IMR-90 (cell line): ENCODE data around the gene TJP3. TPM values are rescaled to one million over a fixed set of nuclear protein-coding genes. Genes with fewer than 3 reads are reported as not detected.

Source experiments
- ATAC-seq: fragments of 200-7000 bp; cut with Tn5 transposase; 2 replicates; pipeline ENCODE4 v1.9.1; 2020; ENCODE audit warnings: low read depth, mild to moderate bottlenecking, moderate library complexity
- BruUV-seq: library from RNA; stranded (reverse); fragments of 400-500 nt; replicated peaks from 2 replicates; lab custom pipeline; 2021; lab: Mats Ljungman, UMichigan
- CTCF ChIA-PET: fragments of 300-600 bp; formaldehyde crosslinking; extraction: SDS; loops from one replicate; lab custom pipeline; 2021; ENCODE audit warnings: antibody characterized with exemption; lab: Yijun Ruan, JAX
- POLR2A ChIA-PET: fragments of 300-600 bp; sonication (Branson Sonifier 250); formaldehyde crosslinking; loops from one replicate; lab custom pipeline; 2022; ENCODE audit warnings: antibody characterized with exemption; ENCODE audit not compliant: unreplicated experiment; lab: Charles Lee
- DNase-seq: peaks from one replicate; pipeline ENCODE4 v3.0.0; 2013
- H2AFZ ChIP-seq: replicated peaks from 2 replicates; pipeline ENCODE3; 2013; ENCODE audit warnings: low read length, mild to moderate bottlenecking; ENCODE audit not compliant: poor library complexity
- H2AK5ac ChIP-seq: 2 replicates; pipeline ENCODE4 v1.6.1; 2013; ENCODE audit warnings: low read depth, low read length, inconsistent platforms
- H2AK9ac ChIP-seq: replicated peaks from 2 replicates; pipeline ENCODE3; 2013; ENCODE audit warnings: mild to moderate bottlenecking, low read depth, low read length, moderate library complexity; ENCODE audit not compliant: poor library complexity
- H2BK120ac ChIP-seq: 2 replicates; pipeline ENCODE4 v1.6.1; 2013; ENCODE audit warnings: low read depth, low read length, inconsistent platforms
- H2BK15ac ChIP-seq: 3 replicates; pipeline ENCODE4 v1.6.1; 2013; ENCODE audit warnings: low read depth, low read length, inconsistent platforms
- H2BK20ac ChIP-seq: 2 replicates; pipeline ENCODE4 v1.6.1; 2013; ENCODE audit warnings: low read depth, mild to moderate bottlenecking, inconsistent platforms, low read length, moderate library complexity
- H2BK5ac ChIP-seq: 2 replicates; pipeline ENCODE4 v1.6.1; 2013; ENCODE audit warnings: mild to moderate bottlenecking, low read depth, low read length, inconsistent platforms; ENCODE audit not compliant: poor library complexity, severe bottlenecking
- H3K14ac ChIP-seq: replicated peaks from 2 replicates; pipeline ENCODE4 v1.6.1; 2013; ENCODE audit warnings: low read depth, low read length, inconsistent platforms
- H3K18ac ChIP-seq: 2 replicates; pipeline ENCODE4 v1.6.1; 2013; ENCODE audit warnings: low read depth, low read length, control low read depth
- H3K23ac ChIP-seq: 2 replicates; pipeline ENCODE4 v1.6.1; 2013; ENCODE audit warnings: low read depth, low read length, inconsistent platforms
- H3K27ac ChIP-seq: 2 replicates; pipeline ENCODE4 v1.5.1; 2013; ENCODE audit warnings: mild to moderate bottlenecking, control low read depth, low read length; ENCODE audit not compliant: insufficient read depth
- H3K27me3 ChIP-seq: 2 replicates; pipeline ENCODE4 v1.6.1; 2013; ENCODE audit warnings: low read length; ENCODE audit not compliant: control insufficient read depth, insufficient read depth
- H3K36me3 ChIP-seq: 2 replicates; pipeline ENCODE4 v1.6.1; 2013; ENCODE audit warnings: low read length, mixed read lengths; ENCODE audit not compliant: control insufficient read depth, insufficient read depth
- H3K4ac ChIP-seq: 2 replicates; pipeline ENCODE4 v1.6.1; 2013; ENCODE audit warnings: low read depth, low read length, inconsistent platforms
- H3K4me1 ChIP-seq: 2 replicates; pipeline ENCODE4 v1.6.1; 2013; ENCODE audit warnings: low read length, mixed read lengths; ENCODE audit not compliant: control insufficient read depth, insufficient read depth
- H3K4me2 ChIP-seq: 2 replicates; pipeline ENCODE4 v1.6.1; 2013; ENCODE audit warnings: low read depth, mild to moderate bottlenecking, control low read depth, low read length, moderate library complexity
- H3K4me3 ChIP-seq: 2 replicates; pipeline ENCODE4 v1.5.1; 2013; ENCODE audit warnings: low read depth, mild to moderate bottlenecking, control low read depth, low read length, moderate library complexity; ENCODE audit not compliant: insufficient read depth
- H3K56ac ChIP-seq: 2 replicates; pipeline ENCODE4 v1.6.1; 2013; ENCODE audit warnings: low read length, inconsistent platforms; ENCODE audit not compliant: insufficient read depth; ENCODE audit errors: extremely low read depth
- H3K79me1 ChIP-seq, 2 experiments: 2 replicates each; pipeline ENCODE4 v1.6.1; 2013; ENCODE audit warnings: low read length in 2 of 2, inconsistent platforms in 1 of 2, low read depth in 1 of 2
- H3K9ac ChIP-seq: 2 replicates; pipeline ENCODE4 v1.6.1; 2013; ENCODE audit warnings: low read depth, low read length, control low read depth
- H3K9me1 ChIP-seq: 2 replicates; pipeline ENCODE4 v1.6.1; 2013; ENCODE audit warnings: low read length, inconsistent platforms; ENCODE audit not compliant: insufficient read depth
- H3K9me3 ChIP-seq: 2 replicates; pipeline ENCODE4 v1.6.1; 2013; ENCODE audit warnings: low read length; ENCODE audit not compliant: control insufficient read depth, insufficient read depth
- H4K20me1 ChIP-seq: 2 replicates; pipeline ENCODE4 v1.6.1; 2013; ENCODE audit warnings: low read length, inconsistent platforms; ENCODE audit not compliant: insufficient read depth
- H4K5ac ChIP-seq: 2 replicates; pipeline ENCODE4 v1.6.1; 2013; ENCODE audit warnings: mild to moderate bottlenecking, low read depth, low read length, control low read depth
- H4K8ac ChIP-seq, 2 experiments: 2 replicates each; pipeline ENCODE4 v1.6.1; 2013; ENCODE audit warnings: low read depth in 2 of 2, low read length in 2 of 2, control low read depth in 1 of 2, inconsistent platforms in 1 of 2
- H4K91ac ChIP-seq: 2 replicates; pipeline ENCODE4 v1.6.1; 2013; ENCODE audit warnings: low read depth, low read length, inconsistent platforms; ENCODE audit not compliant: insufficient read depth
- BHLHE40 ChIP-seq: fragments of 150-350 bp; IDR thresholded peaks from 2 replicates; pipeline ENCODE4 v1.6.1; 2016; ENCODE audit warnings: mild to moderate bottlenecking, low read depth, low read length
- CEBPB ChIP-seq: IDR thresholded peaks from 2 replicates; pipeline ENCODE4 v1.6.1; 2012; ENCODE audit warnings: low read depth, low read length, improper control_type of control experiment
- CHD1 ChIP-seq: IDR thresholded peaks from 2 replicates; pipeline ENCODE4 v1.6.1; 2012; ENCODE audit warnings: low read depth, low read length, improper control_type of control experiment
- FOS ChIP-seq: fragments of 150-350 bp; IDR thresholded peaks from 2 replicates; pipeline ENCODE4 v1.6.1; 2016; ENCODE audit warnings: low read depth, low read length
- MAFK ChIP-seq: IDR thresholded peaks from 2 replicates; pipeline ENCODE4 v1.6.1; 2012; ENCODE audit warnings: low read depth, low read length, improper control_type of control experiment
- MAZ ChIP-seq: IDR thresholded peaks from 2 replicates; pipeline ENCODE4 v1.6.1; 2012; ENCODE audit warnings: low read depth, mild to moderate bottlenecking, low read length, improper control_type of control experiment, moderate library complexity, borderline replicate concordance
- MXI1 ChIP-seq: IDR thresholded peaks from 2 replicates; pipeline ENCODE4 v1.6.1; 2012; ENCODE audit warnings: low read depth, mild to moderate bottlenecking, low read length, moderate library complexity, borderline replicate concordance
- NFE2L2 ChIP-seq: fragments of 150-350 bp; IDR thresholded peaks from 2 replicates; pipeline ENCODE4 v1.6.1; 2016; ENCODE audit warnings: low read depth, mild to moderate bottlenecking, low read length
- POLR2A ChIP-seq: IDR thresholded peaks from 2 replicates; pipeline ENCODE4 v1.6.1; 2012; ENCODE audit warnings: mild to moderate bottlenecking, low read depth, low read length
- RAD21 ChIP-seq: IDR thresholded peaks from 2 replicates; pipeline ENCODE4 v1.6.1; 2012; ENCODE audit warnings: low read length, improper control_type of control experiment
- RCOR1 ChIP-seq: IDR thresholded peaks from 2 replicates; pipeline ENCODE4 v1.6.1; 2012; ENCODE audit warnings: mild to moderate bottlenecking, low read length, improper control_type of control experiment; ENCODE audit not compliant: insufficient replicate concordance
- SMC3 ChIP-seq: fragments of 150-350 bp; IDR thresholded peaks from 2 replicates; pipeline ENCODE4 v1.6.1; 2016; ENCODE audit warnings: low read depth, mild to moderate bottlenecking, antibody characterized with exemption, low read length, moderate library complexity
- WGBS, 2 experiments: methylation state at CpG; one replicate each; pipeline versions ENCODE4 v1.1.5 to v1.1.7; 2013; ENCODE audit warnings: missing lambda C conversion rate in 2 of 2; ENCODE audit not compliant: insufficient read length in 1 of 2; ENCODE audit errors: extremely low coverage in 2 of 2; 5-methylcytosine and 5-hydroxymethylcytosine counted together
- dilution Hi-C: fragments of 300-500 bp; cut with HindIII; formaldehyde crosslinking; loops from one replicate; pipeline ENCODE4 v1.14.3; 2018; ENCODE audit warnings: low sequenced_read_pairs; ENCODE audit not compliant: unreplicated experiment
- in situ Hi-C: fragments of 300-500 bp; cut with MboI; formaldehyde crosslinking; loops from 3 replicates; pipeline ENCODE4 v1.14.3; 2019; ENCODE audit warnings: low sequenced_read_pairs, inconsistent platforms, mixed read lengths
- intact Hi-C: fragments of 100-400 bp; cut with micrococcal nuclease; formaldehyde crosslinking; loops from 2 replicates; pipeline ENCODE4 v1.10.0; 2022
- polyA plus RNA-seq, 3 experiments: library from polyadenylated mRNA; depleted of rRNA; stranded (reverse); fragments of >200 nt; gene quantifications; 2 replicates each; pipeline ENCODE4 v1.2.3, GENCODE V29; 2012; ENCODE audit warnings: low replicate concordance in 1 of 3
- total RNA-seq: library from RNA; depleted of rRNA; stranded (reverse); fragments of >200 nt; gene quantifications from 2 replicates; pipeline ENCODE4 v1.2.3, GENCODE V29; 2012
- TF ChIP-seq, protein P1 (sequence below): fragments of 150-350 bp; IDR thresholded peaks from 2 replicates; pipeline ENCODE4 v1.6.1; 2017; ENCODE audit warnings: mild to moderate bottlenecking, antibody characterized with exemption, low read length, low read depth
- TF ChIP-seq, protein P2 (sequence below): fragments of 150-350 bp; IDR thresholded peaks from 2 replicates; pipeline ENCODE4 v1.6.1; 2016; ENCODE audit warnings: low read depth, mild to moderate bottlenecking, low read length, moderate library complexity, borderline replicate concordance
- TF ChIP-seq, protein P3 (sequence below): conservative IDR thresholded peaks from 2 replicates; pipeline ENCODE4 v1.5.1; 2012; ENCODE audit warnings: mild to moderate bottlenecking, low read depth, low read length, improper control_type of control experiment

Gene TJP3
- total and polyA plus RNA-seq, 2 of the 4 experiments (the other 2 are of a cell fraction): not detected

DNA sequence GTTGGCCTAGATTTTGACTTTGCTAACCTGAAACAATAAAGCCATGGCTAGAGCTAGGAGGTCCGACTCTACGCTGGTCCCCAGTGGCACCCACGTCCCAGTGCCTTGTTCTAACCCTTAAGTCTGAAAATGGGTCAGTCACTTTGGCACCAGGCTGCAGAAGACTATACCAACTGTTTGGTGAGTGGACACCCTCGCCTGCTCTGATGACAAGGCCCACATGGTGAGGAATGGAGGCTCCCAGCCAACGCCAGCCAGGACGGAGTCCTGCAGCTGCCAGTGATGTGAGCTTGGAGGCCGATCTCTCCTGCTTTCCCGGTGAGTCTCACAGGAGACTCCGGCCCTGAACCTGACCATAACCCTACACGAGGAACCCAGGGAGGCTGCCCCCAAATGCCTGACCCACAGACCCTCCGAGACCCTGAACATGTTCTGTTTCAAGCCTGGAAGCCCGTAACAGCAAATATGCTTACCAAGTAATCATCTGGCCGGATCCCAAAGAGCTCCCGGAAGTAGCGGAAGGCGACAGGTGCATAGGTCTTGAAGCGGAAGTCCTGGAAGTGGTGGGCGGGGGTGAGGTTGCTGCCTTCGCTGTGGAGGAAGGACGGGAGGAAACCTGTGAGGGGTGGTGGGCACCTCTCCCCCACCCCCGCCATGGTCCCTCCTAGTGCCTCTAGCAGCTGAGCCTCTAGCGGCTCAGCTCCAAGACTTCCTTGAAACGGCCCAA is 47.5 kb upstream of the TJP3 start:
- Histone ChIP-seq H3K23ac (no peak overlapping the region), H3K4me3 (no peak overlapping the region), H3K79me1 (peaks cover 0 to 15% of the 10 kb centered on the region in 2 experiments; a peak in 3 of 4 replicates), H4K5ac (no peak overlapping the region), H2BK20ac (no peak overlapping the region), H3K14ac (no peak overlapping the region), H2BK15ac (no peak overlapping the region), H2BK120ac (no peak overlapping the region), H2AFZ (no peak overlapping the region), H3K4ac (no peak overlapping the region), H4K8ac (no peak overlapping the region), H3K9me3 (no peaks in the 10 kb centered on the region), H2AK9ac (no peak overlapping the region), H3K4me1 (no peaks in the 10 kb centered on the region), H3K4me2 (no peak overlapping the region), H3K27me3 (no peaks in the 10 kb centered on the region), H3K56ac (no peak overlapping the region), H3K36me3 (peaks cover 65% of the 10 kb centered on the region), H2BK5ac (no peak overlapping the region), H4K20me1 (peaks cover 7% of the 10 kb centered on the region), H3K18ac (no peak overlapping the region), H4K91ac (no peak overlapping the region), H3K9me1 (peaks cover 3% of the 10 kb centered on the region; the same call in 1 of the 2 replicates), H3K9ac (no peak overlapping the region), H2AK5ac (no peak overlapping the region), H3K27ac (no peak overlapping the region)
- no peak for DNase-seq
- BruUV-seq: no TSS peak
- in situ Hi-C loops: no loop called here
- WGBS, 2 experiments: 89% methylated on average over 7 of the region's 23 CpGs; no CpG with 5 or more reads in 1 of the 2 experiments
- ChIA-PET POLR2A (no interaction called here), CTCF (no interaction called here)
- ATAC-seq: no peak
- dilution Hi-C loops: no loop called here
- intact Hi-C loops: loop anchor here (10.0 kb wide), 1 partner anchor 544 kb away; no protein-coding TSS in a partner anchor
- TF ChIP-seq MAZ (no peak), FOS (no peak), CHD1 (no peak), POLR2A (no peak), MAFK (no peak), NFE2L2 (no peak), BHLHE40 (no peak), MXI1 (no peak), RAD21 (no peak), RCOR1 (no peak), CEBPB (no peak), SMC3 (no peak)
- TF ChIP-seq, protein P1, sequence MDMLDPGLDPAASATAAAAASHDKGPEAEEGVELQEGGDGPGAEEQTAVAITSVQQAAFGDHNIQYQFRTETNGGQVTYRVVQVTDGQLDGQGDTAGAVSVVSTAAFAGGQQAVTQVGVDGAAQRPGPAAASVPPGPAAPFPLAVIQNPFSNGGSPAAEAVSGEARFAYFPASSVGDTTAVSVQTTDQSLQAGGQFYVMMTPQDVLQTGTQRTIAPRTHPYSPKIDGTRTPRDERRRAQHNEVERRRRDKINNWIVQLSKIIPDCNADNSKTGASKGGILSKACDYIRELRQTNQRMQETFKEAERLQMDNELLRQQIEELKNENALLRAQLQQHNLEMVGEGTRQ: no peak
- TF ChIP-seq, protein P2, sequence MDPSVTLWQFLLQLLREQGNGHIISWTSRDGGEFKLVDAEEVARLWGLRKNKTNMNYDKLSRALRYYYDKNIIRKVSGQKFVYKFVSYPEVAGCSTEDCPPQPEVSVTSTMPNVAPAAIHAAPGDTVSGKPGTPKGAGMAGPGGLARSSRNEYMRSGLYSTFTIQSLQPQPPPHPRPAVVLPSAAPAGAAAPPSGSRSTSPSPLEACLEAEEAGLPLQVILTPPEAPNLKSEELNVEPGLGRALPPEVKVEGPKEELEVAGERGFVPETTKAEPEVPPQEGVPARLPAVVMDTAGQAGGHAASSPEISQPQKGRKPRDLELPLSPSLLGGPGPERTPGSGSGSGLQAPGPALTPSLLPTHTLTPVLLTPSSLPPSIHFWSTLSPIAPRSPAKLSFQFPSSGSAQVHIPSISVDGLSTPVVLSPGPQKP: no peak
- TF ChIP-seq, protein P3, sequence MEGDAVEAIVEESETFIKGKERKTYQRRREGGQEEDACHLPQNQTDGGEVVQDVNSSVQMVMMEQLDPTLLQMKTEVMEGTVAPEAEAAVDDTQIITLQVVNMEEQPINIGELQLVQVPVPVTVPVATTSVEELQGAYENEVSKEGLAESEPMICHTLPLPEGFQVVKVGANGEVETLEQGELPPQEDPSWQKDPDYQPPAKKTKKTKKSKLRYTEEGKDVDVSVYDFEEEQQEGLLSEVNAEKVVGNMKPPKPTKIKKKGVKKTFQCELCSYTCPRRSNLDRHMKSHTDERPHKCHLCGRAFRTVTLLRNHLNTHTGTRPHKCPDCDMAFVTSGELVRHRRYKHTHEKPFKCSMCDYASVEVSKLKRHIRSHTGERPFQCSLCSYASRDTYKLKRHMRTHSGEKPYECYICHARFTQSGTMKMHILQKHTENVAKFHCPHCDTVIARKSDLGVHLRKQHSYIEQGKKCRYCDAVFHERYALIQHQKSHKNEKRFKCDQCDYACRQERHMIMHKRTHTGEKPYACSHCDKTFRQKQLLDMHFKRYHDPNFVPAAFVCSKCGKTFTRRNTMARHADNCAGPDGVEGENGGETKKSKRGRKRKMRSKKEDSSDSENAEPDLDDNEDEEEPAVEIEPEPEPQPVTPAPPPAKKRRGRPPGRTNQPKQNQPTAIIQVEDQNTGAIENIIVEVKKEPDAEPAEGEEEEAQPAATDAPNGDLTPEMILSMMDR: no peak
